ENCODE data around the gene NAALAD2. TPM values are rescaled to one million over a fixed set of nuclear protein-coding genes. Genes with fewer than 3 reads are reported as not detected.

The NAALAD2 gene
- total and polyA plus RNA-seq, 4 donors, result 0.21 to 3.3 (median 1.1) TPM

DNA sequence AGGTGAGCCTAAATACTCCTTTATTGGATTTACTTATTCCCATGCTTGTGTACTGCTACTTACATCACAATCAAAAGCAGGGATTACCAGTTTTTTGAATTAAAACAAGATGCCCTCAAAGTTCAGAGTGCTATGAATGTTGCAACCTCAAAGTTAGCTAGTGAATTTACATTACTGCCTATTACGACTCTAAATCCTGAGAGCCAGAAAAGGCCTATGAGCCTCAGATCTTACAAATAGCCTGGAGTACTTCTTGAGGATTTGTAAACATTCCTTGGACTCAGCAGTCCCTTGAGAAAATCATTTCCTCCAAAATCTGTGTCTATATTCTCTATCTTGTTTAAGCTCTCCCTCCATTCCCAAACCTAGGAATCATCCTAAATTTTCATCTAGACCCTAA lies 62.9 kb downstream of the NAALAD2 start (continued):
- TF ChIP-seq, protein P1, sequence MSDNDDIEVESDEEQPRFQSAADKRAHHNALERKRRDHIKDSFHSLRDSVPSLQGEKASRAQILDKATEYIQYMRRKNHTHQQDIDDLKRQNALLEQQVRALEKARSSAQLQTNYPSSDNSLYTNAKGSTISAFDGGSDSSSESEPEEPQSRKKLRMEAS (IDR thresholded peaks at IDR 0.05), result no peak
- TF ChIP-seq JUND (IDR thresholded peaks at IDR 0.05), result no peak
- TF ChIP-seq GABPA (IDR thresholded peaks at IDR 0.05 in 1 of 2, conservative IDR thresholded peaks at IDR 0.05 in 1 of 2), result no peak

DNA sequence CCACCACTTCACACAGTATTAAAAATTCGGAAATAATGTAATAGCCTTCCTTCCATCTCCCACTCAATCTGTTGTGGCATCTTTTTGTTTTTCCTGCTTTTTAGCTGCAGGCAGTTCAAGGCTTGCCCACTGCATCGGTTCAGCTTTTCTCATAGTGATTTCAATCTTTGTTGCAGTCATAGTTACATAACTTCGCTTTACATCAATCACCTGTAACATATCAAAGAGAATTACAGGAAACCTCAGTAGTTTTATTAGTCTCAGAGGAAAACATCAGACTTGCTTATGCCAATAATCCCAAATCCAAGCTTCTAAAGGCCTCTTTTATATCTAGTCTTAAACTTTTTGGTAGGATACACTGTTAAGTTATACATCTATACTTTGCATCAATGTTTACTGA lies 67.9 kb downstream of the NAALAD2 start:
- Histone ChIP-seq H3K27ac (ENCODE audit: low read depth in 1 of 2, low read length in 2 of 2) (no peak overlapping the region), H3K36me3 (ENCODE audit: control insufficient read depth in 4 of 4, insufficient read depth in 3 of 4, low read depth in 1 of 4, low read length in 3 of 4) (peaks cover 0 to 30% (median 19%) of the 10 kb centered on the region in 4 donors)

DNA sequence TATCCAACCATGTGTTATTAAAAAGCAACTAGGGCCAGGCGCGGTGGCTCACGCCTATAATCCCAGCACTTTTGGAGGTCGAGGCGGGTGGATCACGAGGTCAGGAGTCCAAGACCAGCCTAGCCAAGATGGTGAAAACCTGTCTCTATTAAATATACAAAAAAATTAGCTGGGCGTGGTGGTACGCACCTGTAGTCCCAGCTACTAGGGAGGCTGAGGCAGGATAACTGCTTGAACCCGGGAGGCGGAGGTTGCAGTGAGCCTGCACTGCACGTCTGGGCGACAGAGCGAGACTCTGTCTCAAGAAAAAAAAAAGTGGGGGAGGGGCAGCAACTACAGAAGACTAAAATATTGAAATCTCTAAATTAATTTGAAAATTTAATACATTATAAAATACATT lies 69.9 kb downstream of the NAALAD2 start:
- no peak overlapping the region for H3K27ac ChIP-seq (ENCODE audit: low read depth in 1 of 2, low read length in 2 of 2)
- no peaks in the 10 kb centered on the region for H3K9me3 ChIP-seq (ENCODE audit: control insufficient read depth in 4 of 4, low read length in 3 of 4)
- no peaks in the 10 kb centered on the region for H3K4me1 ChIP-seq (ENCODE audit: control insufficient read depth in 4 of 4, insufficient read depth in 4 of 4, low read length in 3 of 4)
- H3K9ac ChIP-seq (ENCODE audit: low read depth in 1 of 2, low read length in 2 of 2), result no peak overlapping the region
- TF ChIP-seq RAD21 (IDR thresholded peaks at IDR 0.05) (no peak), TAF1 (conservative IDR thresholded peaks at IDR 0.05) (no peak), YY1 (IDR thresholded peaks at IDR 0.05) (no peak), HNF4G (IDR thresholded peaks at IDR 0.05) (no peak)
- TF ChIP-seq, protein P2, sequence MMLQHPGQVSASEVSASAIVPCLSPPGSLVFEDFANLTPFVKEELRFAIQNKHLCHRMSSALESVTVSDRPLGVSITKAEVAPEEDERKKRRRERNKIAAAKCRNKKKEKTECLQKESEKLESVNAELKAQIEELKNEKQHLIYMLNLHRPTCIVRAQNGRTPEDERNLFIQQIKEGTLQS (IDR thresholded peaks at IDR 0.05), result no peak
- no peak for DNase-seq (ENCODE audit: low spot score)
- no peaks in the 10 kb centered on the region for H3K27me3 ChIP-seq (ENCODE audit: control insufficient read depth in 4 of 4, insufficient read depth in 4 of 4, low read length in 3 of 4)
- WGBS, result 90% methylated on average over 13 of the region's 13 CpGs
- peaks cover 2 to 37% (median 25%) of the 10 kb centered on the region in 4 donors for H3K36me3 ChIP-seq (ENCODE audit: control insufficient read depth in 4 of 4, insufficient read depth in 3 of 4, low read depth in 1 of 4, low read length in 3 of 4)
- no peak overlapping the region for H3K4me3 ChIP-seq (ENCODE audit: low read depth in 1 of 3, low read length in 3 of 3)

More for the DNA sequence above, 67.9 kb downstream of the NAALAD2 start:
- Histone ChIP-seq H3K4me1 (ENCODE audit: control insufficient read depth in 4 of 4, insufficient read depth in 4 of 4, low read length in 3 of 4) (no peaks in the 10 kb centered on the region), H3K4me3 (ENCODE audit: low read depth in 1 of 3, low read length in 3 of 3) (no peak overlapping the region), H3K9me3 (ENCODE audit: control insufficient read depth in 4 of 4, low read length in 3 of 4) (no peaks in the 10 kb centered on the region), H3K9ac (ENCODE audit: low read depth in 1 of 2, low read length in 2 of 2) (no peak overlapping the region), H3K27me3 (ENCODE audit: control insufficient read depth in 4 of 4, insufficient read depth in 4 of 4, low read length in 3 of 4) (no peaks in the 10 kb centered on the region)
- DNase-seq (ENCODE audit: low spot score), result no peak
- TF ChIP-seq RXRA (IDR thresholded peaks at IDR 0.05) (no peak), TAF1 (conservative IDR thresholded peaks at IDR 0.05) (no peak), NR2F2 (IDR thresholded peaks at IDR 0.05) (no peak), FOXA2 (IDR thresholded peaks at IDR 0.05) (no peak), RAD21 (IDR thresholded peaks at IDR 0.05) (no peak), YY1 (IDR thresholded peaks at IDR 0.05) (no peak)
- TF ChIP-seq, protein P3, sequence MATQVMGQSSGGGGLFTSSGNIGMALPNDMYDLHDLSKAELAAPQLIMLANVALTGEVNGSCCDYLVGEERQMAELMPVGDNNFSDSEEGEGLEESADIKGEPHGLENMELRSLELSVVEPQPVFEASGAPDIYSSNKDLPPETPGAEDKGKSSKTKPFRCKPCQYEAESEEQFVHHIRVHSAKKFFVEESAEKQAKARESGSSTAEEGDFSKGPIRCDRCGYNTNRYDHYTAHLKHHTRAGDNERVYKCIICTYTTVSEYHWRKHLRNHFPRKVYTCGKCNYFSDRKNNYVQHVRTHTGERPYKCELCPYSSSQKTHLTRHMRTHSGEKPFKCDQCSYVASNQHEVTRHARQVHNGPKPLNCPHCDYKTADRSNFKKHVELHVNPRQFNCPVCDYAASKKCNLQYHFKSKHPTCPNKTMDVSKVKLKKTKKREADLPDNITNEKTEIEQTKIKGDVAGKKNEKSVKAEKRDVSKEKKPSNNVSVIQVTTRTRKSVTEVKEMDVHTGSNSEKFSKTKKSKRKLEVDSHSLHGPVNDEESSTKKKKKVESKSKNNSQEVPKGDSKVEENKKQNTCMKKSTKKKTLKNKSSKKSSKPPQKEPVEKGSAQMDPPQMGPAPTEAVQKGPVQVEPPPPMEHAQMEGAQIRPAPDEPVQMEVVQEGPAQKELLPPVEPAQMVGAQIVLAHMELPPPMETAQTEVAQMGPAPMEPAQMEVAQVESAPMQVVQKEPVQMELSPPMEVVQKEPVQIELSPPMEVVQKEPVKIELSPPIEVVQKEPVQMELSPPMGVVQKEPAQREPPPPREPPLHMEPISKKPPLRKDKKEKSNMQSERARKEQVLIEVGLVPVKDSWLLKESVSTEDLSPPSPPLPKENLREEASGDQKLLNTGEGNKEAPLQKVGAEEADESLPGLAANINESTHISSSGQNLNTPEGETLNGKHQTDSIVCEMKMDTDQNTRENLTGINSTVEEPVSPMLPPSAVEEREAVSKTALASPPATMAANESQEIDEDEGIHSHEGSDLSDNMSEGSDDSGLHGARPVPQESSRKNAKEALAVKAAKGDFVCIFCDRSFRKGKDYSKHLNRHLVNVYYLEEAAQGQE (IDR thresholded peaks at IDR 0.05), result no peak
- TF ChIP-seq, protein P2 (IDR thresholded peaks at IDR 0.05), result no peak
- 86% methylated on average over 3 of the region's 3 CpGs for WGBS

Data from liver (tissue), 9 donors.